A549 (cell line): ENCODE measurements around the gene ARL5C. TPM values are rescaled to one million over a fixed set of nuclear protein-coding genes. Genes with fewer than 3 reads are reported as not detected.

Experiments used
- ATAC-seq, 2 experiments: fragments of 200-7000 bp in 1 of 2; fragments of >200 bp in 1 of 2; cut with Nextera tagmentation in 1 of 2; cut with Tn5 transposase in 1 of 2; 3 replicates each; pipeline versions ENCODE4 v1.8.0 to v1.9.1; 2018 to 2020; ENCODE audit warnings: mild to moderate bottlenecking in 1 of 2, moderate library complexity in 1 of 2
- CTCF ChIA-PET: fragments of 300-600 bp; sonication (Branson Sonifier 250); formaldehyde crosslinking; extraction: SDS; loops from one replicate; lab custom pipeline; 2021; ENCODE audit warnings: antibody characterized with exemption, inconsistent platforms; lab: Yijun Ruan, JAX
- POLR2A ChIA-PET: fragments of 350-600 bp; formaldehyde crosslinking; extraction: SDS; loops from one replicate; lab custom pipeline; 2021; ENCODE audit warnings: antibody characterized with exemption, inconsistent platforms; lab: Yijun Ruan, JAX
- DNase-seq, 2 experiments: peaks; one replicate each; pipeline versions ENCODE4 v3.0.0 to v3.0.0-alpha.2; 2011 to 2016; ENCODE audit warnings: low read depth in 1 of 2, low spot score in 1 of 2
- FAIRE-seq: peaks from 2 replicates; lab custom pipeline; 2011; peaks lifted over from hg19 to GRCh38; lab: Jason Lieb, UNC
- H3K27ac ChIP-seq, 2 experiments: fragments of >200 bp; sonication (Bioruptor Twin); formaldehyde crosslinking; 3 replicates each; pipeline ENCODE4 v1.5.1; 2016 to 2017
- H3K4me1 ChIP-seq: fragments of >200 bp; sonication (Bioruptor Twin); formaldehyde crosslinking; 3 replicates; pipeline ENCODE4 v1.6.1; 2016
- H3K4me2 ChIP-seq: fragments of >200 bp; sonication (Bioruptor Twin); formaldehyde crosslinking; 3 replicates; pipeline ENCODE4 v1.6.1; 2016
- H3K4me3 ChIP-seq: fragments of >200 bp; sonication (Bioruptor Twin); formaldehyde crosslinking; 3 replicates; pipeline ENCODE4 v1.5.1; 2016
- H3K9me3 ChIP-seq: fragments of >200 bp; sonication (Bioruptor Twin); formaldehyde crosslinking; 3 replicates; pipeline ENCODE4 v1.6.1; 2016
- BHLHE40 ChIP-seq: IDR thresholded peaks from 2 replicates; pipeline ENCODE4 v1.6.1; 2012; ENCODE audit warnings: low read depth, low read length, inconsistent platforms
- CBX2 ChIP-seq: fragments of 200-600 bp; sonication (generic); IDR thresholded peaks from 2 replicates; pipeline ENCODE4 v1.6.1; 2016; ENCODE audit warnings: low read depth, mild to moderate bottlenecking, borderline replicate concordance
- CEBPB ChIP-seq, 2 experiments: fragments of >200 bp in 1 of 2; sonication (Bioruptor Twin) in 1 of 2; formaldehyde crosslinking in 1 of 2; IDR thresholded peaks; 2 replicates each; pipeline ENCODE4 v1.6.1; 2012 to 2016
- CHD4 ChIP-seq: fragments of 200-600 bp; sonication (generic); IDR thresholded peaks from 2 replicates; pipeline ENCODE4 v1.6.1; 2016; ENCODE audit warnings: antibody characterized with exemption, mild to moderate bottlenecking, borderline replicate concordance
- EHF ChIP-seq: fragments of 250-450 bp; sonication (Bioruptor Pico); IDR thresholded peaks from 2 replicates; pipeline ENCODE4 v1.5.0; 2020; ENCODE audit warnings: mild to moderate bottlenecking
- EP300 ChIP-seq, 2 experiments: fragments of >200 bp; sonication (Bioruptor Twin); formaldehyde crosslinking; IDR thresholded peaks; 2 replicates in 1 of 2; 3 replicates in 1 of 2; pipeline ENCODE4 v1.6.1; 2016 to 2017
- ESRRA ChIP-seq: fragments of 150-350 bp; IDR thresholded peaks from 2 replicates; pipeline ENCODE4 v1.6.1; 2014; ENCODE audit warnings: mild to moderate bottlenecking, low read length, borderline replicate concordance
- FOXS1 ChIP-seq: fragments of 250-450 bp; sonication (Bioruptor Pico); IDR thresholded peaks from 2 replicates; pipeline ENCODE4 v1.5.0; 2020; ENCODE audit warnings: mild to moderate bottlenecking, moderate library complexity
- HDAC2 ChIP-seq: fragments of 200-600 bp; sonication (generic); IDR thresholded peaks from 2 replicates; pipeline ENCODE4 v1.6.1; 2016
- HEYL ChIP-seq: fragments of 250-450 bp; sonication (Bioruptor Pico); IDR thresholded peaks from 2 replicates; pipeline ENCODE4 v1.8.0; 2021; ENCODE audit warnings: mild to moderate bottlenecking, moderate library complexity
- HOXA7 ChIP-seq: fragments of 250-450 bp; sonication (Bioruptor Pico); IDR thresholded peaks from 2 replicates; pipeline ENCODE4 v1.5.0; 2020; ENCODE audit warnings: mild to moderate bottlenecking, moderate library complexity
- HOXB13 ChIP-seq: fragments of 250-450 bp; sonication (Bioruptor Pico); IDR thresholded peaks from 2 replicates; pipeline ENCODE4 v1.5.0; 2020; ENCODE audit warnings: low read depth, mild to moderate bottlenecking, moderate library complexity
- HOXB5 ChIP-seq: fragments of 250-450 bp; sonication (Bioruptor Pico); IDR thresholded peaks from 2 replicates; pipeline ENCODE4 v1.5.0; 2020; ENCODE audit warnings: mild to moderate bottlenecking, moderate library complexity
- JUN ChIP-seq, 2 experiments: fragments of >200 bp; sonication (Bioruptor Twin); formaldehyde crosslinking; IDR thresholded peaks; 2 replicates in 1 of 2; 3 replicates in 1 of 2; pipeline ENCODE4 v1.6.1; 2016 to 2017
- JUNB ChIP-seq: fragments of >200 bp; sonication (Bioruptor Twin); formaldehyde crosslinking; IDR thresholded peaks from 2 replicates; pipeline ENCODE4 v1.6.1; 2016
- KDM5A ChIP-seq: fragments of 200-600 bp; sonication (generic); IDR thresholded peaks from 2 replicates; pipeline ENCODE4 v1.6.1; 2016; ENCODE audit warnings: antibody characterized with exemption, mild to moderate bottlenecking
- MAFK ChIP-seq: fragments of 450-650 bp; IDR thresholded peaks from 2 replicates; pipeline ENCODE4 v1.6.1; 2014; ENCODE audit not compliant: partially characterized antibody
- MYC ChIP-seq: IDR thresholded peaks from 2 replicates; pipeline ENCODE4 v1.6.1; 2012; ENCODE audit warnings: mild to moderate bottlenecking, inconsistent platforms, low read length, improper control_type of control experiment, borderline replicate concordance
- NR3C1 ChIP-seq: fragments of >200 bp; sonication (Bioruptor Twin); formaldehyde crosslinking; IDR thresholded peaks from 3 replicates; pipeline ENCODE4 v1.6.1; 2017
- PHF8 ChIP-seq: fragments of 200-600 bp; sonication (generic); IDR thresholded peaks from 2 replicates; pipeline ENCODE4 v1.6.1; 2016; ENCODE audit warnings: low read depth, mild to moderate bottlenecking, antibody characterized with exemption, moderate library complexity, borderline replicate concordance
- POLR2A ChIP-seq: IDR thresholded peaks from 2 replicates; pipeline ENCODE4 v1.6.1; 2012; ENCODE audit warnings: mild to moderate bottlenecking, low read length
- RARB ChIP-seq: fragments of 250-450 bp; sonication (Bioruptor Pico); IDR thresholded peaks from 2 replicates; pipeline ENCODE4 v1.8.0; 2021; ENCODE audit warnings: mild to moderate bottlenecking, moderate library complexity
- RCOR1 ChIP-seq: fragments of 150-350 bp; IDR thresholded peaks from 2 replicates; pipeline ENCODE4 v1.6.1; 2014; ENCODE audit warnings: antibody characterized with exemption, low read length, low read depth
- RFX5 ChIP-seq: fragments of 450-650 bp; IDR thresholded peaks from 2 replicates; pipeline ENCODE4 v1.7.1; 2014; ENCODE audit warnings: antibody characterized with exemption, mild to moderate bottlenecking, moderate library complexity
- RNF2 ChIP-seq: fragments of 200-600 bp; sonication (generic); IDR thresholded peaks from 2 replicates; pipeline ENCODE4 v1.6.1; 2016; ENCODE audit warnings: low read depth, mild to moderate bottlenecking, antibody characterized with exemption, moderate library complexity, borderline replicate concordance
- SMC3 ChIP-seq: fragments of >200 bp; sonication (Bioruptor Twin); formaldehyde crosslinking; IDR thresholded peaks from 3 replicates; pipeline ENCODE4 v1.6.1; 2018; ENCODE audit warnings: inconsistent platforms
- TFCP2L1 ChIP-seq: fragments of 250-450 bp; sonication (Bioruptor Pico); IDR thresholded peaks from 2 replicates; pipeline ENCODE4 v1.5.0; 2021; ENCODE audit warnings: mild to moderate bottlenecking
- TP53 ChIP-seq: fragments of 250-450 bp; sonication (Bioruptor Pico); IDR thresholded peaks from 2 replicates; pipeline ENCODE4 v1.5.0; 2021; ENCODE audit warnings: mild to moderate bottlenecking, moderate library complexity
- ZFP36 ChIP-seq: fragments of 450-650 bp; IDR thresholded peaks from 2 replicates; pipeline ENCODE4 v1.6.1; 2014; ENCODE audit warnings: borderline replicate concordance; ENCODE audit not compliant: partially characterized antibody
- WGBS: methylation state at CpG from one replicate; pipeline ENCODE4 v1.1.6; 2017; ENCODE audit errors: missing lambda C conversion rate; 5-methylcytosine and 5-hydroxymethylcytosine counted together
- polyA plus RNA-seq, 4 experiments: library from polyadenylated mRNA; depleted of rRNA in 3 of 4; stranded (reverse); fragments of >200 nt; fragmentation: RNase III in 1 of 4; extraction: RNeasy Plus Mini Kit Qiagen cat#74134 plus additional on column Dnase treatment in 1 of 4; gene quantifications; 2 replicates in 3 of 4; 3 replicates in 1 of 4; pipeline ENCODE4 v1.2.3, GENCODE V29; 2011 to 2017
- TF ChIP-seq, protein P1 (sequence below): fragments of 150-350 bp; IDR thresholded peaks from 2 replicates; pipeline ENCODE4 v1.6.1; 2014; ENCODE audit warnings: low read depth, mild to moderate bottlenecking, low read length
- TF ChIP-seq, protein P2 (sequence below): IDR thresholded peaks from 2 replicates; pipeline ENCODE4 v1.6.1; 2012; ENCODE audit warnings: low read depth, borderline replicate concordance
- TF ChIP-seq, protein P3 (sequence below): IDR thresholded peaks from 2 replicates; pipeline ENCODE4 v1.6.1; 2012
- TF ChIP-seq, protein P4 (sequence below): fragments of >200 bp; sonication (Bioruptor Twin); formaldehyde crosslinking; IDR thresholded peaks from 3 replicates; pipeline ENCODE4 v1.6.1; 2016
- TF ChIP-seq, protein P5 (sequence below): fragments of >200 bp; sonication (Bioruptor Twin); formaldehyde crosslinking; IDR thresholded peaks from 3 replicates; pipeline ENCODE4 v1.5.1; 2016
- TF ChIP-seq, protein P6 (sequence below): fragments of >200 bp; sonication (Bioruptor Twin); formaldehyde crosslinking; IDR thresholded peaks from 2 replicates; pipeline ENCODE4 v1.6.1; 2016

The ARL5C gene
- polyA plus RNA-seq, 2 of the 4 experiments (the other 2 are of a cell fraction), result not detected

DNA sequence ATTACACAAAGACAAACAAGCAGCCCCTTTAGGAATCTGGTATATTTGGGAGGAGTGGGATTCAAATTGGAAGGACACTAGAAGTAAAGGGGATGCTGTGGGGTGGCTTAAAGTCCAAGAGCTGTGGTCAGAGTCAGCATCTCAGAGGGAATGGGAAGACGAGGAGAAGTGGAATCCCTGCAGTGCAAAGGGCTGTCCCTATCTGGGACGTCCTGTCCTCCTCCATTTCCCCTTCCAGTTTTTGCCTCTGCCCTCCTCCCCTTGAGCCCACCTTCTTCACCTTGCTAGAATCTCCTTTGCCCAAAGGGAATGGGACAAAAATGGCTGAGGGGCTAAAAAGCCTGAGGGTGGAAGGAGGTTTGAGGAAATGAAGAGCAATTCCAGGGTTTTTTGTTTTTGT, 10.3 kb downstream of the ARL5C start:
- H3K9me3 ChIP-seq, result no peaks in the 10 kb centered on the region
- TF ChIP-seq EHF (CRISPR knock-in tag) (no peak), TP53 (no peak), POLR2A (no peak), NR3C1 (no peak), EP300 (IDR thresholded peaks at IDR 0.05) (no peak), HOXA7 (CRISPR knock-in tag) (no peak), ESRRA (no peak), SMC3 (no peak), RCOR1 (no peak), RARB (CRISPR knock-in tag) (no peak), MAFK (no peak), BHLHE40 (no peak), HOXB13 (CRISPR knock-in tag) (no peak)
- TF ChIP-seq, protein P1, sequence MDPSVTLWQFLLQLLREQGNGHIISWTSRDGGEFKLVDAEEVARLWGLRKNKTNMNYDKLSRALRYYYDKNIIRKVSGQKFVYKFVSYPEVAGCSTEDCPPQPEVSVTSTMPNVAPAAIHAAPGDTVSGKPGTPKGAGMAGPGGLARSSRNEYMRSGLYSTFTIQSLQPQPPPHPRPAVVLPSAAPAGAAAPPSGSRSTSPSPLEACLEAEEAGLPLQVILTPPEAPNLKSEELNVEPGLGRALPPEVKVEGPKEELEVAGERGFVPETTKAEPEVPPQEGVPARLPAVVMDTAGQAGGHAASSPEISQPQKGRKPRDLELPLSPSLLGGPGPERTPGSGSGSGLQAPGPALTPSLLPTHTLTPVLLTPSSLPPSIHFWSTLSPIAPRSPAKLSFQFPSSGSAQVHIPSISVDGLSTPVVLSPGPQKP, result no peak
- TF ChIP-seq, protein P2, sequence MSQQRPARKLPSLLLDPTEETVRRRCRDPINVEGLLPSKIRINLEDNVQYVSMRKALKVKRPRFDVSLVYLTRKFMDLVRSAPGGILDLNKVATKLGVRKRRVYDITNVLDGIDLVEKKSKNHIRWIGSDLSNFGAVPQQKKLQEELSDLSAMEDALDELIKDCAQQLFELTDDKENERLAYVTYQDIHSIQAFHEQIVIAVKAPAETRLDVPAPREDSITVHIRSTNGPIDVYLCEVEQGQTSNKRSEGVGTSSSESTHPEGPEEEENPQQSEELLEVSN, result no peak
- TF ChIP-seq, protein P3, sequence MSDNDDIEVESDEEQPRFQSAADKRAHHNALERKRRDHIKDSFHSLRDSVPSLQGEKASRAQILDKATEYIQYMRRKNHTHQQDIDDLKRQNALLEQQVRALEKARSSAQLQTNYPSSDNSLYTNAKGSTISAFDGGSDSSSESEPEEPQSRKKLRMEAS, result no peak
- peak overlapping the region; percentile 6 to 45; a peak in 3 of 6 replicates for H3K27ac ChIP-seq
- peak overlapping the region; percentile 89 for H3K4me3 ChIP-seq
- ChIA-PET POLR2A (no interaction called here), CTCF (interaction anchor here (8.2 to 30.5 kb wide), 3 partner anchors 18 to 174 kb away, joined by 319 to 612 read pairs (median 453); partner anchors contain the start of gene ARL5C)
- DNase-seq, result no peak
- H3K4me2 ChIP-seq, result peak overlapping the region; percentile 44
- peaks cover 7% of the 10 kb centered on the region for H3K4me1 ChIP-seq
- ATAC-seq, result no peak
- FAIRE-seq, result no peak
- 49% methylated on average over 2 of the region's 2 CpGs for WGBS

DNA sequence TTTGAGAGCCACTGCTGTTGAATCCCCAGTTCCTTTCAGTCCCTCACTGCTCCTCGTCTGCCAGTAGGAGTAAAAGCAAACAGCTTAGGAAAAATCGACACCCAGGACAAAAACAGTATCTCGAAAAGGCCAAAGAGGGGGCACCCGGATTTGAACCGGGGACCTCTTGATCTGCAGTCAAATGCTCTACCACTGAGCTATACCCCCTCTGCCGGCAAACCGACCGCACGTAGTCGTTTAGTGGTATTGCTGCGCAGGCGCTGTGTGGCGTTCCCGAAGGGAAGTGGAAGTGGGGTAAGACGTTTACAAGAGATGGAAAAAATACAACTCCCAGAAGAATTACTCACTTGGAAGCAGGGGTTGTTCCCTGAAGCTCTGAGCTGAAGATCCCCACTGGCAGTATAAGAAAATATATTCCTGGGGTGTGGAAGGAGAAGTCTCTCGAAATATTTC, 12.3 kb downstream of the ARL5C start:
- ATAC-seq (peak; percentile 65 to 69), FAIRE-seq (peak; percentile 49), DNase-seq (peak; percentile 90 to 94)
- WGBS, result 2% methylated on average over 16 of the region's 16 CpGs
- POLR2A ChIA-PET, result interaction anchor here (0.6 to 2.3 kb wide), 12 partner anchors 9 to 401 kb away, joined by 3 to 21 read pairs (median 4); partner anchors contain the start of genes LASP1, PSMB3 and RPL19
- peaks cover 7% of the 10 kb centered on the region for H3K4me1 ChIP-seq
- H3K27ac ChIP-seq, result peak overlapping the region; percentile 76 to 87
- peak overlapping the region; percentile 89 for H3K4me3 ChIP-seq
- CTCF ChIA-PET, result interaction anchor here (0.6 to 30.5 kb wide), 94 partner anchors 8 to 570 kb away, joined by 3 to 612 read pairs (median 5); partner anchors contain the start of genes ARL5C, CACNB1, FBXO47 and LASP1
- H3K4me2 ChIP-seq, result peak overlapping the region; percentile 83
- H3K9me3 ChIP-seq, result no peaks in the 10 kb centered on the region
- TF ChIP-seq MYC (no peak), CHD4 (no peak), SMC3 (0 out of 3 replicates have a peak, but pooled peaks have one; percentile 26), CEBPB (IDR thresholded peaks at IDR 0.05) (no peak), HOXA7 (CRISPR knock-in tag) (no peak), ZFP36 (no peak), JUNB (no peak), FOXS1 (CRISPR knock-in tag) (no peak), HEYL (CRISPR knock-in tag) (no peak), RFX5 (no peak), ESRRA (0 out of 2 replicates have a peak, but pooled peaks have one; percentile 59), RARB (CRISPR knock-in tag) (no peak), NR3C1 (no peak), HOXB5 (CRISPR knock-in tag) (no peak), PHF8 (no peak; the same call in 1 of the 2 replicates), RNF2 (no peak), CBX2 (no peak), HDAC2 (no peak), JUN (IDR thresholded peaks at IDR 0.05) (no peak), KDM5A (no peak), TFCP2L1 (CRISPR knock-in tag) (no peak)
- TF ChIP-seq, protein P4, sequence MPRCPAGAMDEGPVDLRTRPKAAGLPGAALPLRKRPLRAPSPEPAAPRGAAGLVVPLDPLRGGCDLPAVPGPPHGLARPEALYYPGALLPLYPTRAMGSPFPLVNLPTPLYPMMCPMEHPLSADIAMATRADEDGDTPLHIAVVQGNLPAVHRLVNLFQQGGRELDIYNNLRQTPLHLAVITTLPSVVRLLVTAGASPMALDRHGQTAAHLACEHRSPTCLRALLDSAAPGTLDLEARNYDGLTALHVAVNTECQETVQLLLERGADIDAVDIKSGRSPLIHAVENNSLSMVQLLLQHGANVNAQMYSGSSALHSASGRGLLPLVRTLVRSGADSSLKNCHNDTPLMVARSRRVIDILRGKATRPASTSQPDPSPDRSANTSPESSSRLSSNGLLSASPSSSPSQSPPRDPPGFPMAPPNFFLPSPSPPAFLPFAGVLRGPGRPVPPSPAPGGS, result no peak
- TF ChIP-seq, protein P5, sequence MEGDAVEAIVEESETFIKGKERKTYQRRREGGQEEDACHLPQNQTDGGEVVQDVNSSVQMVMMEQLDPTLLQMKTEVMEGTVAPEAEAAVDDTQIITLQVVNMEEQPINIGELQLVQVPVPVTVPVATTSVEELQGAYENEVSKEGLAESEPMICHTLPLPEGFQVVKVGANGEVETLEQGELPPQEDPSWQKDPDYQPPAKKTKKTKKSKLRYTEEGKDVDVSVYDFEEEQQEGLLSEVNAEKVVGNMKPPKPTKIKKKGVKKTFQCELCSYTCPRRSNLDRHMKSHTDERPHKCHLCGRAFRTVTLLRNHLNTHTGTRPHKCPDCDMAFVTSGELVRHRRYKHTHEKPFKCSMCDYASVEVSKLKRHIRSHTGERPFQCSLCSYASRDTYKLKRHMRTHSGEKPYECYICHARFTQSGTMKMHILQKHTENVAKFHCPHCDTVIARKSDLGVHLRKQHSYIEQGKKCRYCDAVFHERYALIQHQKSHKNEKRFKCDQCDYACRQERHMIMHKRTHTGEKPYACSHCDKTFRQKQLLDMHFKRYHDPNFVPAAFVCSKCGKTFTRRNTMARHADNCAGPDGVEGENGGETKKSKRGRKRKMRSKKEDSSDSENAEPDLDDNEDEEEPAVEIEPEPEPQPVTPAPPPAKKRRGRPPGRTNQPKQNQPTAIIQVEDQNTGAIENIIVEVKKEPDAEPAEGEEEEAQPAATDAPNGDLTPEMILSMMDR, result no peak; the same call in 2 of the 3 replicates
- TF ChIP-seq, protein P6, sequence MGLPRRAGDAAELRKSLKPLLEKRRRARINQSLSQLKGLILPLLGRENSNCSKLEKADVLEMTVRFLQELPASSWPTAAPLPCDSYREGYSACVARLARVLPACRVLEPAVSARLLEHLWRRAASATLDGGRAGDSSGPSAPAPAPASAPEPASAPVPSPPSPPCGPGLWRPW, result no peak
